ENCODE measurements around the gene KBTBD7. TPM values are rescaled to one million over a fixed set of nuclear protein-coding genes. Genes with fewer than 3 reads are reported as not detected.

Gene KBTBD7
- total RNA-seq, 2 experiments from 2014 or later, result 3.6 to 4.1 TPM

DNA sequence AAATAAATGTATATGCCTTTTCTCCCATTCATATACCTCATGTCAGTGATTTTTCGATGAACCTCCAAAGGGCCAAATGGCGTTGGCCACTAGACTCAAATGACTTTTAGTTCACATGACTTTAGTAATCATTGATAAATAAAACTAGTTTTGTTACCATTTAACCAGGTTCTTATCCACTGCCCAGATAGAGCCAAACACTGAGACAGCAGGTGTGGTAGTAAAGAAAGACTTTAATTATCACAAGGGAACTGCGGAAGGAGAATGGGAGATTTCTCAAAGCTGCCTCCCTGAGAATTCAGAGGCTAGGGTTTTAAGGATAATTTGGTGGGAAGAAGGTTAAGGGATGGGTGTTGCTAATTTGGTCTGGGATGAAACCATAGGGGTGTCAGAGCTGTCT, 42.4 kb downstream of the KBTBD7 start:
- CTCF ChIA-PET, result interaction anchor here (0.7 kb wide), 1 partner anchor 30 kb away, joined by 3 read pairs; no protein-coding TSS in a partner anchor
- H3K4me3 Mint-ChIP-seq, result no peak overlapping the region
- no peaks in the 10 kb centered on the region for H3K27me3 Mint-ChIP-seq
- no peaks in the 10 kb centered on the region for H3K4me1 Mint-ChIP-seq (ENCODE audit: low read depth)
- H3K27ac Mint-ChIP-seq, result no peak overlapping the region
- POLR2A ChIA-PET, result no interaction called here
- H3K36me3 Mint-ChIP-seq, result peaks cover 50% of the 10 kb centered on the region
- DNase-seq, result no peak
- peaks cover 55% of the 10 kb centered on the region for H3K9me3 Mint-ChIP-seq
- intact Hi-C loops (cut with micrococcal nuclease), result no loop called here

DNA sequence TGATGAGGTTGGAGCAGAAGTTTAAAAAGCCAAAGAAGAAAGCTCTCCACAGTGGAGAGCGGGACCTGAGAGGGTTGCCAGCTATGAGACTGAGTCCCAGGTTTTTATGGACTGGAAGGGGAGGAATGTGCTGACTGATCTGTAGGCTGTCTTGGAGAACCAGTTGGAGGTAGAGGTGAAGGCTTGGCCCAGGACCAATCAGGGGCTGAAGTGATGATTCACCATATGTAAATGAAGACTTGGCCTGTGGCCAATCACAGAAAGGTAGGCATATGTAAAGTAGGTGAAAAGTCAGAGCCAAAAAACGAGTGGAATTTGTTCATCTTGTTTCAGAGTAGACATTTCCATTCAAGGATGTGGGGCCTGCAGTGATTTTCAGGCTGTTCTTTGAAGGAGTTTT, 44.3 kb downstream of the KBTBD7 start:
- H3K9me3 Mint-ChIP-seq, result peaks cover 57% of the 10 kb centered on the region
- DNase-seq, result no peak
- no peak overlapping the region for H3K27ac Mint-ChIP-seq
- H3K4me3 Mint-ChIP-seq, result no peak overlapping the region
- H3K36me3 Mint-ChIP-seq, result peaks cover 54% of the 10 kb centered on the region
- intact Hi-C loops (cut with micrococcal nuclease), result no loop called here
- no peaks in the 10 kb centered on the region for H3K4me1 Mint-ChIP-seq (ENCODE audit: low read depth)
- ChIA-PET POLR2A (no interaction called here), CTCF (no interaction called here)
- H3K27me3 Mint-ChIP-seq, result no peaks in the 10 kb centered on the region

DNA sequence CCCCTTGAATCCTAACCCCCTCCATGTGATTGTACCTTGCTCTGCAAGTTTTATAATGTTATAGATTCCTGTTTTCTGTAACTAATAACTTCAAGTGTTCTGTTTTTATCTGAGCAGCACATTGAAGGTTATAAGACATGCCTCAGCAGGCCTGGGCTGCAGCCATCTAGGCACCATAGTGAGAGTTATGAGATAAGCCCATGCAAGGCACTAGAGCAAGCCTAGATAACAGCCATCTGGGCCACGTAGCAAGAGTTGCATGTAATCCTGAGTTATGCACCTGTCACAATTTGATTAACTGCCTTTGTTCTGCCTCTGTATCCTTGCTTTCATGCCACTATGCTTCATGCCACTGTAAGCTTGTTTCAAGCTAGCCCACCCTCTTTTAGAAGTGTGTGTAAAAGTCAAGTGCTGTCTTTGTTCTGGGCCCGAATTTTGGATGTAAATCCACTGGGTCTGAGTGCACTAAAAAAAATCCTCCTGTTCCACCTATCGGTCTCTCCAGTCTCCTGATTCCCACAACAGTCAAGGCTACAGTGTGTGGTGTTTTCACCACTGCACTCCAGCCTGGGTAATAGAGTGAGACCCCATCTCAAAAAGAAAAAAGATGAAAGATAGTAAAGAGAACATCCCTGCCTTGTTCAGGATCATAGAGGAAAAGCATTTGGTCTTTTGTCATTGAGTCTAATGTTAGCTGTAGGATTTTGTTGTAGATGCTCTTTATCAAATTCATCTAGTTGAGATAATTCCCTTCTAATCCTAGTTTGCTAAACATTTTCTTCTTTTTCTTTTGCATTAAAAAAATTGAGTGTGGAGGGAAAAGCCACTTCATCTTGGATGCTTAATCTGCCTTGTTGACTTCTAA, 45.7 kb downstream of the KBTBD7 start:
- H3K4me3 Mint-ChIP-seq, result no peak overlapping the region
- peaks cover 54% of the 10 kb centered on the region for H3K36me3 Mint-ChIP-seq
- no peaks in the 10 kb centered on the region for H3K27me3 Mint-ChIP-seq
- H3K9me3 Mint-ChIP-seq, result peaks cover 57% of the 10 kb centered on the region
- intact Hi-C loops (cut with micrococcal nuclease), result no loop called here
- ChIA-PET POLR2A (no interaction called here), CTCF (no interaction called here)
- DNase-seq, result no peak
- no peaks in the 10 kb centered on the region for H3K4me1 Mint-ChIP-seq (ENCODE audit: low read depth)
- H3K27ac Mint-ChIP-seq, result no peak overlapping the region

DNA sequence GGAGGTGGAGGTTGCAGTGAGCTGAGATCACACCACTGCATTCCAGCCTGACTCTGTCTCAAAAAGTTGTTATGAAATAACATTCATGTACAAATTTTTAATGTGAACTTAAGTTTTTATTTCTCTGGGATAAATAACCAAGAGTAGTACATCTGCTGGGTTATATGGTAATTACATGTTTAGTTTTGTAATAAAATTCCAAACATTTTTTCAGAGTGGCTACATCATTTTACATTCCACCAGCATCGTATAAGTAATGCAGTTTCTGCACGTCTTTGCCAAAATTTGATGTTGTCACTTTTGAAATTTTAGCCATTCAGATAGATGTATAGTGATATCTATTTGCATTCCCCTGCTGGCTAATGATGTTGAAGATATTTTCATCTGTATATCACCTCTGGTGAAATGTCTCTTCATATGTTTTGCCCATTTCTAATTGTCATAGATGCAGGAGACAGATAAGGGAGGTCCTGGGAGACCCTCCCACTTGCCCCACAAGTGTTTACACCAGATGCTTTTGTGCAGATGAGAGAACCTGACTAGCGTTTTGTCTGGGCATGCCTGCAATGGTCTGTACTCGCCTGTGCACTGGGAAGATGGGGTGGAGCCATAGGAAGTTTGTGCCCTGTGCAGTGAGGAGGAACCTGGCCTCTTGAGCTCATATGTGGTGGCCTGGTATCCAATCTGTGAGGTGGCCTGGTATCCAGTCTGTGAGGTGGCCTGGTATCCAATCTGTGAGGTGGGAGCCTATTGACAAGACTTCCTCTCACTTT, 49.0 kb downstream of the KBTBD7 start:
- DNase-seq, result no peak
- H3K4me3 Mint-ChIP-seq, result no peak overlapping the region
- intact Hi-C loops (cut with micrococcal nuclease), result no loop called here
- CTCF ChIA-PET, result no interaction called here
- peaks cover 33% of the 10 kb centered on the region for H3K9me3 Mint-ChIP-seq
- no peak overlapping the region for H3K27ac Mint-ChIP-seq
- POLR2A ChIA-PET, result no interaction called here
- peaks cover 32% of the 10 kb centered on the region for H3K36me3 Mint-ChIP-seq
- H3K4me1 Mint-ChIP-seq (ENCODE audit: low read depth), result no peaks in the 10 kb centered on the region
- H3K27me3 Mint-ChIP-seq, result no peaks in the 10 kb centered on the region

DNA sequence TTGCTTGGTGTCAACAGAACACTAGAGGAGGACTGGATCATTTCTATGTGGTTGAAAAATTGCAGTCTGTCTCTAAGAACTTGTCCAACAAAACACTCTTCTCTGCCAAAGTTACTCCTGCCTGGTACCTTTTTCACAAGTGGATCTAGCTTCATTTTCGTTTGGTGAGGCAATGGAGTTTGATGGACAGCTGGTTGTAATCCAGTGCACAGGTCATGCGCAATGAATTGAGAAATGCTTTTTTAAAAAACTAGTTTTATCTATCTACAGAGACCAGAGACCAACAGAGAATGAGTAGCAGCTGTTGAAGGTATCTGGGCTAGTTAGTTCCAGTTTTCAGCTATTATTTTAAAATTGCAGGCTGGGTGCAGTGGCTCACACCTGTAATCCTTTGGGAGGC, 49.8 kb downstream of the KBTBD7 start:
- no peak overlapping the region for H3K4me3 Mint-ChIP-seq
- H3K36me3 Mint-ChIP-seq, result peaks cover 25% of the 10 kb centered on the region
- DNase-seq, result no peak
- no peak overlapping the region for H3K27ac Mint-ChIP-seq
- H3K4me1 Mint-ChIP-seq (ENCODE audit: low read depth), result peaks cover under 1% of the 10 kb centered on the region
- no peaks in the 10 kb centered on the region for H3K27me3 Mint-ChIP-seq
- CTCF ChIA-PET, result no interaction called here
- intact Hi-C loops (cut with micrococcal nuclease), result no loop called here
- H3K9me3 Mint-ChIP-seq, result peaks cover 26% of the 10 kb centered on the region
- POLR2A ChIA-PET, result no interaction called here

Other genes starting within 250 kb of the KBTBD7 start
- gene ELF1, start 175.3 kb downstream of the KBTBD7 start, total RNA-seq, result 10 to 100 TPM; 70.8 to 71.2 TPM
- 10 to 100 TPM; 12.6 to 13.5 TPM for gene WBP4, start 133.1 kb downstream of the KBTBD7 start, total RNA-seq
- gene KBTBD6, start 61.8 kb downstream of the KBTBD7 start, total RNA-seq, result 1 to 10 TPM; 3.6 to 4.2 TPM
- gene MTRF1, start 69.0 kb upstream of the KBTBD7 start, total RNA-seq, result 10 to 100 TPM; 16.2 to 21.5 TPM
- gene NAA16, start 116.7 kb upstream of the KBTBD7 start, total RNA-seq, result 10 to 100 TPM; 19.2 to 23.2 TPM

All from activated CD4-positive, alpha-beta memory T cell treated with anti-CD3 and anti-CD28 coated beads for 36 hours (primary cell).